ENCODE results near the gene CLASP1. TPM values are rescaled to one million over a fixed set of nuclear protein-coding genes. Genes with fewer than 3 reads are reported as not detected.
A peak's percentile ranks its signal among the peaks of the same experiment; 100 is the strongest.
"Not testable (repeated sequence)": the region's sequence is repeated elsewhere in the genome, so short reads cannot be mapped to it uniquely, and the experiment has no call there.

CLASP1 gene
- total RNA-seq, 1 donor from 2014 or later: 71.7 TPM

DNA sequence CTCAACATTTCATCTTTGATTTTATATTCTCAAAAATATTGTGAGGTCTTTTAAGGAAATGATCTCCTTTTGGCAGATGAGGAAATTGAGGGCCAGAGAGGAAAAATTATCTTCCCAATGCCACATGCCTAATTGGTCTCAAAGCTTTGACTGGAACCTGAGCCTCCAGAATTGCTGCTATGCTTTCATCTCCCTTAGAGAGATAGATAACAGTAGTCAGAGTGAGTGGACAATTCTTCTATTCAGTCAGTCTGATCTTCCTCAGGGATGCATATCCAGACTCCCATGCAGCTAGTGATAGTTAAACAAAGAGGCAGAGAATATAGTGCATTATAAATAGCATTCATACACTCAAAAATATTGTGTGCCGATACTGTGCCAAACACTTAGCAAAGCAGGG, 3.8 kb upstream of the CLASP1 start:
- peaks cover 40% of the 10 kb centered on the region for H3K36me3 Mint-ChIP-seq (ENCODE audit: low read depth)
- intact Hi-C loops (cut with micrococcal nuclease): no loop called here
- no peaks in the 10 kb centered on the region for H3K9me3 Mint-ChIP-seq
- H3K4me3 Mint-ChIP-seq (ENCODE audit: low read depth): no peak overlapping the region
- no peaks in the 10 kb centered on the region for H3K27me3 Mint-ChIP-seq (ENCODE audit: low read depth)
- no peak overlapping the region for H3K27ac Mint-ChIP-seq
- peaks cover 38% of the 10 kb centered on the region for H3K4me1 Mint-ChIP-seq (ENCODE audit: low read depth)
- no peak for DNase-seq (ENCODE audit: low spot score)

- no peaks in the 10 kb centered on the region for H3K27me3 Mint-ChIP-seq (ENCODE audit: low read depth)
- intact Hi-C loops (cut with micrococcal nuclease): loop anchor here (2.0 kb wide), 1 partner anchor 68 kb away; no protein-coding TSS in a partner anchor
- H3K4me3 Mint-ChIP-seq (ENCODE audit: low read depth): peak overlapping the region; percentile 98
- peak; percentile 14 for DNase-seq (ENCODE audit: low spot score)
- peaks cover 45% of the 10 kb centered on the region for H3K4me1 Mint-ChIP-seq (ENCODE audit: low read depth)
- H3K36me3 Mint-ChIP-seq (ENCODE audit: low read depth): peaks cover 47% of the 10 kb centered on the region
- H3K27ac Mint-ChIP-seq: peak overlapping the region; percentile 98
- no peaks in the 10 kb centered on the region for H3K9me3 Mint-ChIP-seq
Measured at GRCh38 chr2:121650315-121650930, 1.2 kb upstream of the CLASP1 start.

- intact Hi-C loops (cut with micrococcal nuclease): loop anchor here (1.0 to 5.0 kb wide), 7 partner anchors 50 to 118 kb away; partner anchors contain the start of genes NIFK and TSN
- Mint-ChIP-seq H3K27me3 (ENCODE audit: low read depth) (no peaks in the 10 kb centered on the region), H3K27ac (peak overlapping the region; percentile 98), H3K4me3 (ENCODE audit: low read depth) (peak overlapping the region; percentile 98), H3K9me3 (no peaks in the 10 kb centered on the region), H3K4me1 (ENCODE audit: low read depth) (peaks cover 49% of the 10 kb centered on the region), H3K36me3 (ENCODE audit: low read depth) (peaks cover 51% of the 10 kb centered on the region)
- peak; percentile 96 for DNase-seq (ENCODE audit: low spot score)
Measured at GRCh38 chr2:121649596-121650314, 493 bp upstream of the CLASP1 start.

DNA sequence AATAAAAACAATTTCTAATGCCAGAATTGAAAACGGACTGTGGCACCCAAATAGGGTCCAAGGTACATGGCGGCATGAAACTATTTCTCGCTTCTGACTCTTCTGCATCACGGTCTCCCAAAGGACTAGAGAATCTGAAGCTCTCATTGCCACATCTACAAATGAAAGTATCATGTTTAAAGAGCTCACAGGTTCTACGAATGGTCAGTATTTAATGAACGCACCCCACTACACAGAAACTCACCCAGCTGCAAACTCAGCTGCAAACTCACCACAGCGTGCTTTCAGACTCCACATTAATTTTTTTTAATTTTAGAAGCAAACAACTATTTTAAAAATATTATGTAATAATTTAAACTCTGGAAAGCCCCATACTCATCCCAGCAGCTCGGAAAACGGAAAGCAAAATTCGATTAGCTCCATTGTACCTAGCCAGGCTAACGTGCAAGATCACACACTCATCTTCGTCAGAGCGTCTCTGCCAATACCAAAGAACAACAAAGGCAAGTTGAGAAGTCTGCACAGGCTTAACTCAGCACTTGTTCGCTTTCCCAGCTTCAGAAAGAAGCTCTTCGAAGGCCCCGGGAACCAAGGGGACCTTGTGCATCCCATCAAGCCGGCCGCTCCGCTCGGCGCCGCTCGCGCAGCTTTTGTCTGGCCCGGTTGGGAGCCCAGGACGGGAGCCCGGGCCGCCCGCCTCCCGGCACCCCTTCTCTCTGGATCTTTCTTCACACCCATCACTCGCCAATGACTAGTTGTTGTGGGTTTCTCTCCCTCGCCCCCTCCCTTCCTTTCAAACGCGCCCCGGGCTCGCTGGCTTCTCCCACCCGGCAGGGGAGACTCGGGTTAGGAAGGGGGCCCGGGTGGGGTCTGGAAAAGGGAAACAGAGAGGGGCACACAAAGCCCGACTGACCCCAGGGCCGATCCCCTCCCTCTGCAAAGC, 785 bp downstream of the CLASP1 start:
- H3K9me3 Mint-ChIP-seq: no peaks in the 10 kb centered on the region
- peaks cover 41% of the 10 kb centered on the region for H3K4me1 Mint-ChIP-seq (ENCODE audit: low read depth)
- peaks cover 44% of the 10 kb centered on the region for H3K36me3 Mint-ChIP-seq (ENCODE audit: low read depth)
- intact Hi-C loops (cut with micrococcal nuclease): loop anchor here (1.0 to 5.0 kb wide), 6 partner anchors 51 to 117 kb away; partner anchors contain the start of genes NIFK and TSN
- no peaks in the 10 kb centered on the region for H3K27me3 Mint-ChIP-seq (ENCODE audit: low read depth)
- peak; percentile 49 for DNase-seq (ENCODE audit: low spot score)
- H3K4me3 Mint-ChIP-seq (ENCODE audit: low read depth): peak overlapping the region; percentile 98
- peak overlapping the region; percentile 98 for H3K27ac Mint-ChIP-seq

DNA sequence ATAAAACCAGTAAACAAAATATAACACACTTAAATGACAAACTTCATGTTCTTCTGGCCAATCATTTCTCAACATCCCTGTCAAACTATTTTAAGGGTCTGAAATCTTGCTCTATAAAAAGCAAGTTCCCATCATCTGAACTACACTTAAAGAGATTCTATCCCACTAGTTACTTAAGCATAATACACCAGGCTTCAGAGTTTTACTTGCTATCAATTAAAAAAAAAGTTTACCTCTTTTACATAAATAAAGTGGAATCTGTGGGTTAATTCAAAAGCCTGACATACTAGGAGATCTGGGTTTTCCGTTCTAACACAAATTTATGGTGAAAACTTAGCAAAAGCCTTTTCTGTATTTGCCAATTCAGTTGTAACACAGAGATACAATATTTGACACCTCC, 1.9 kb downstream of the CLASP1 start:
- peak overlapping the region; percentile 98 for H3K4me3 Mint-ChIP-seq (ENCODE audit: low read depth)
- peaks cover 44% of the 10 kb centered on the region for H3K36me3 Mint-ChIP-seq (ENCODE audit: low read depth)
- intact Hi-C loops (cut with micrococcal nuclease): loop anchor here (5.0 kb wide), 1 partner anchor 50 kb away; no protein-coding TSS in a partner anchor
- peaks cover 37% of the 10 kb centered on the region for H3K4me1 Mint-ChIP-seq (ENCODE audit: low read depth)
- no peaks in the 10 kb centered on the region for H3K9me3 Mint-ChIP-seq
- no peaks in the 10 kb centered on the region for H3K27me3 Mint-ChIP-seq (ENCODE audit: low read depth)
- no peak overlapping the region for H3K27ac Mint-ChIP-seq
- DNase-seq (ENCODE audit: low spot score): no peak

- Mint-ChIP-seq H3K27ac (no peak overlapping the region), H3K36me3 (ENCODE audit: low read depth) (peaks cover 37% of the 10 kb centered on the region), H3K4me3 (ENCODE audit: low read depth) (no peak overlapping the region), H3K4me1 (ENCODE audit: low read depth) (peaks cover 21% of the 10 kb centered on the region), H3K9me3 (no peaks in the 10 kb centered on the region), H3K27me3 (ENCODE audit: low read depth) (no peaks in the 10 kb centered on the region)
- intact Hi-C loops (cut with micrococcal nuclease): loop anchor here (5.0 kb wide), 1 partner anchor 47 kb away; no protein-coding TSS in a partner anchor
- no peak for DNase-seq (ENCODE audit: low spot score)
Measured at GRCh38 chr2:121644715-121645114, 4.5 kb downstream of the CLASP1 start.

- Mint-ChIP-seq H3K9me3 (no peaks in the 10 kb centered on the region), H3K27me3 (ENCODE audit: low read depth) (no peaks in the 10 kb centered on the region), H3K4me1 (ENCODE audit: low read depth) (peaks cover 21% of the 10 kb centered on the region), H3K36me3 (ENCODE audit: low read depth) (peaks cover 43% of the 10 kb centered on the region), H3K4me3 (ENCODE audit: low read depth) (no peak overlapping the region), H3K27ac (no peak overlapping the region)
- DNase-seq (ENCODE audit: low spot score): no peak
- intact Hi-C loops (cut with micrococcal nuclease): no loop called here
Measured at GRCh38 chr2:121643877-121644276, 5.4 kb downstream of the CLASP1 start.

GRCh38 chr2:121640380-121641316, 8.6 kb downstream of the CLASP1 start:
- intact Hi-C loops (cut with micrococcal nuclease): no loop called here
- H3K36me3 Mint-ChIP-seq (ENCODE audit: low read depth): peaks cover 54% of the 10 kb centered on the region

DNA sequence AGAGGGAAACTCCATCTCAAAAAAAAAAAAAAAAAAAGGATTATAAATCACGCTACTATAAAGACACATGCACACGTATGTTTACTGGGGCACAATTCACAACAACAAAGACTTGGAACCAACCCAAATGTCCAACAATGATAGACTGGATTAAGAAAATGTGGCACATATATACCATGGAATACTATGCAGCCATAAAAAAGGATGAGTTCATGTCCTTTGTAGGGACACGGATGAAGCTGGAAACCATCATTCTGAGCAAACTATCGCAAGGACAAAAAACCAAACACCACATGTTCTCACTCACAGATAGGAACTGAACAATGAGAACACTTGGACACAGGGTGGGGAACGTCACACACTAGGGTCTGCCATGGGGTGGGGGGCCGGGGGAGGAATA, 9.4 kb downstream of the CLASP1 start:
- H3K4me1 Mint-ChIP-seq (ENCODE audit: low read depth): peaks cover 15% of the 10 kb centered on the region
- intact Hi-C loops (cut with micrococcal nuclease): not testable (repeated sequence)

More at GRCh38 chr2:121640380-121641316, 8.6 kb downstream of the CLASP1 start:
- peak overlapping the region; percentile 19 for H3K27ac Mint-ChIP-seq
- H3K4me3 Mint-ChIP-seq (ENCODE audit: low read depth): no peak overlapping the region
- H3K4me1 Mint-ChIP-seq (ENCODE audit: low read depth): peaks cover 15% of the 10 kb centered on the region
- DNase-seq (ENCODE audit: low spot score): no peak
- peaks cover 13% of the 10 kb centered on the region for H3K9me3 Mint-ChIP-seq
- H3K27me3 Mint-ChIP-seq (ENCODE audit: low read depth): no peaks in the 10 kb centered on the region

GRCh38 chr2:121638333-121638732, 10.9 kb downstream of the CLASP1 start:
- peaks cover 24% of the 10 kb centered on the region for H3K4me1 Mint-ChIP-seq (ENCODE audit: low read depth)
- H3K4me3 Mint-ChIP-seq (ENCODE audit: low read depth): no peak overlapping the region

More for the DNA sequence above, 9.4 kb downstream of the CLASP1 start:
- peaks cover 48% of the 10 kb centered on the region for H3K36me3 Mint-ChIP-seq (ENCODE audit: low read depth)
- H3K9me3 Mint-ChIP-seq: peaks cover 13% of the 10 kb centered on the region
- not testable (repeated sequence) for H3K4me3 Mint-ChIP-seq (ENCODE audit: low read depth); H3K27ac Mint-ChIP-seq; H3K27me3 Mint-ChIP-seq (ENCODE audit: low read depth); DNase-seq (ENCODE audit: low spot score)

DNA sequence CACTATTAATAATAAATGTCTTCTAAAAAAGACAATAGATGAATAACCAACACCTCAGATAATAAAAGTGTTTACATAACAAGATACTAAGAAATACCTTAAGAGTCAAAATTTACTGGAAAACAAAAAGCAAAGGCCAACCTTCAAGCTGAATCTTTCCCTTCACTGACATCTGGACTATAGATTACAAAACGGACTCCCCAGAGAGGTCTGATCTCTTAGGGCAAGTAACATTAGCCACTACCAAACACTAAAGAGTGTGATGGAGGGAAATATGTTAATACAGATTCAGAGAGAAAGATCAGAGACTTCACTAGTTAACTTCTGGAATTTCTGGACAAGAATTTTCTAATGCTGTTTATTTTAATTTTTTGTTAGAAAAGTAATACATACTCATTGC, 13.9 kb downstream of the CLASP1 start:
- peaks cover 23% of the 10 kb centered on the region for H3K4me1 Mint-ChIP-seq (ENCODE audit: low read depth)
- no peak overlapping the region for H3K27ac Mint-ChIP-seq
- peaks cover 29% of the 10 kb centered on the region for H3K36me3 Mint-ChIP-seq (ENCODE audit: low read depth)
- no peak for DNase-seq (ENCODE audit: low spot score)
- intact Hi-C loops (cut with micrococcal nuclease): no loop called here
- H3K4me3 Mint-ChIP-seq (ENCODE audit: low read depth): no peak overlapping the region
- H3K27me3 Mint-ChIP-seq (ENCODE audit: low read depth): no peaks in the 10 kb centered on the region
- peaks cover 13% of the 10 kb centered on the region for H3K9me3 Mint-ChIP-seq

More at GRCh38 chr2:121638333-121638732, 10.9 kb downstream of the CLASP1 start:
- Mint-ChIP-seq H3K27ac (no peak overlapping the region), H3K36me3 (ENCODE audit: low read depth) (peaks cover 44% of the 10 kb centered on the region), H3K9me3 (peaks cover 13% of the 10 kb centered on the region), H3K27me3 (ENCODE audit: low read depth) (no peaks in the 10 kb centered on the region)
- intact Hi-C loops (cut with micrococcal nuclease): no loop called here
- DNase-seq (ENCODE audit: low spot score): no peak
